Upper lobe of left lung (tissue), 4 donors: ENCODE measurements around the gene CD83.

Experiments
- CTCF ChIP-seq, 6 experiments: fragments of 450-650 bp in 4 of 6; fragments of 200-600 bp in 2 of 6; sonication (generic) in 2 of 6; IDR thresholded peaks; one replicate each; pipeline ENCODE4 v1.5.1; 2016 to 2019; ENCODE audit warnings: antibody characterized with exemption in 6 of 6
- EP300 ChIP-seq, 4 donors: sonication (generic); formaldehyde crosslinking; IDR thresholded peaks; one replicate each; pipeline ENCODE4 v1.5.1; 2017; ENCODE audit warnings: antibody characterized with exemption in 4 of 4, control low read depth in 2 of 4
- POLR2A ChIP-seq, 4 donors: fragments of 450-650 bp; IDR thresholded peaks; one replicate each; pipeline ENCODE4 v1.5.1; 2016 to 2017; ENCODE audit warnings: antibody characterized with exemption in 4 of 4, mild to moderate bottlenecking in 2 of 4
- POLR2AphosphoS5 ChIP-seq, 2 donors: sonication (generic); formaldehyde crosslinking; IDR thresholded peaks; one replicate each; pipeline ENCODE4 v1.5.1; 2017; ENCODE audit warnings: antibody characterized with exemption in 2 of 2

GRCh38 chr6:14135893-14136539 lies 18.4 kb downstream of the CD83 start:
- TF ChIP-seq CTCF (IDR thresholded peaks at IDR 0.05) = no peak
- no peak for TF ChIP-seq POLR2AphosphoS5 (IDR thresholded peaks at IDR 0.05)
- TF ChIP-seq POLR2A (IDR thresholded peaks at IDR 0.05) = no peak
- TF ChIP-seq EP300 (IDR thresholded peaks at IDR 0.05) = no peak
